Panc1 (cell line): Measurements from ENCODE around the gene PANK2. TPM values are rescaled to one million over a fixed set of nuclear protein-coding genes. Genes with fewer than 3 reads are reported as not detected.

Experiments
- ATAC-seq: fragments of 200-7000 bp; cut with Tn5 transposase; 2 replicates; pipeline ENCODE4 v1.9.1; 2020; ENCODE audit warnings: mild to moderate bottlenecking, moderate library complexity
- BruUV-seq: library from RNA; stranded (reverse); fragments of 400-500 nt; replicated peaks from 2 replicates; lab custom pipeline; 2021; lab: Mats Ljungman, UMichigan
- CTCF ChIA-PET: fragments of 300-600 bp; sonication (Branson Sonifier 250); formaldehyde crosslinking; loops from one replicate; lab custom pipeline; 2022; ENCODE audit warnings: antibody characterized with exemption; lab: Charles Lee
- POLR2A ChIA-PET: fragments of 300-600 bp; sonication (Branson Sonifier 250); formaldehyde crosslinking; loops from one replicate; lab custom pipeline; 2022; ENCODE audit warnings: antibody characterized with exemption; lab: Charles Lee
- DNase-seq: peaks from one replicate; pipeline ENCODE4 v3.0.0-alpha.2; 2010; ENCODE audit warnings: low read depth, low spot score
- H3K27ac ChIP-seq: 2 replicates; pipeline ENCODE4 v1.5.1; 2011; ENCODE audit warnings: mild to moderate bottlenecking, low read length, inconsistent platforms
- H3K27me3 ChIP-seq: fragments of 200-500 bp; sonication (Bioruptor generic); 2 replicates; pipeline ENCODE4 v1.6.0; 2014; ENCODE audit warnings: low read length, inconsistent platforms; ENCODE audit not compliant: control insufficient read depth, insufficient read depth
- H3K36me3 ChIP-seq: fragments of 200-500 bp; sonication (Bioruptor generic); 2 replicates; pipeline ENCODE4 v1.5.1; 2014; ENCODE audit warnings: inconsistent platforms, mild to moderate bottlenecking, low read length, moderate library complexity; ENCODE audit not compliant: control insufficient read depth, insufficient read depth
- H3K4me1 ChIP-seq: 2 replicates; pipeline ENCODE4 v1.5.1; 2011; ENCODE audit warnings: inconsistent platforms, mild to moderate bottlenecking, low read length, moderate library complexity; ENCODE audit not compliant: control insufficient read depth, insufficient read depth
- H3K4me3 ChIP-seq, 2 experiments: 2 replicates each; pipeline ENCODE4 v1.5.1; 2011 to 2012; ENCODE audit warnings: low read depth in 2 of 2, low read length in 2 of 2, mild to moderate bottlenecking in 2 of 2, inconsistent platforms in 1 of 2, moderate library complexity in 1 of 2
- H3K9me3 ChIP-seq: fragments of 200-500 bp; sonication (Bioruptor generic); 2 replicates; pipeline ENCODE4 v1.5.1; 2014; ENCODE audit warnings: low read depth, mild to moderate bottlenecking, inconsistent platforms, low read length, moderate library complexity; ENCODE audit not compliant: control insufficient read depth, insufficient read depth
- CTCF ChIP-seq: fragments of 450-650 bp; IDR thresholded peaks from 2 replicates; pipeline ENCODE4 v1.5.1; 2017; ENCODE audit warnings: mild to moderate bottlenecking
- POLR2AphosphoS5 ChIP-seq: IDR thresholded peaks from 2 replicates; pipeline ENCODE4 v1.6.1; 2012; ENCODE audit warnings: mild to moderate bottlenecking, low read depth, low read length, moderate library complexity
- REST ChIP-seq, 2 experiments: IDR thresholded peaks; 2 replicates each; pipeline ENCODE4 v1.6.1; 2011 to 2012; ENCODE audit warnings: low read depth in 2 of 2, control low read depth in 1 of 2, low read length in 1 of 2, mild to moderate bottlenecking in 1 of 2, moderate library complexity in 1 of 2; ENCODE audit not compliant: insufficient read depth in 1 of 2
- SIN3A ChIP-seq: IDR thresholded peaks from 2 replicates; pipeline ENCODE4 v1.6.1; 2012; ENCODE audit warnings: low read depth, mild to moderate bottlenecking, low read length, moderate library complexity, borderline replicate concordance; ENCODE audit not compliant: insufficient read depth
- TCF7L2 ChIP-seq: IDR thresholded peaks from 2 replicates; pipeline ENCODE4 v1.6.1; 2011; ENCODE audit warnings: mild to moderate bottlenecking, low read depth, low read length, inconsistent platforms
- in situ Hi-C: cut with HindIII; loops from 2 replicates; pipeline ENCODE4 v1.10.0; 2016; ENCODE audit warnings: low sequenced_read_pairs, low pct_unique_long_range_greater_than_20kb
- intact Hi-C: fragments of 100-400 bp; cut with micrococcal nuclease; formaldehyde crosslinking; loops from one replicate; pipeline ENCODE4 v1.10.0; 2022; ENCODE audit not compliant: unreplicated experiment
- total RNA-seq: library from RNA; stranded (reverse); gene quantifications from one replicate; pipeline ENCODE4 v1.2.1, GENCODE V29; 2021; ENCODE audit not compliant: unreplicated experiment

PANK2 gene
- total RNA-seq, 1 experiment from 2014 or later: 40.9 TPM

- Histone ChIP-seq H3K4me1 (no peaks in the 10 kb centered on the region), H3K9me3 (no peaks in the 10 kb centered on the region), H3K27me3 (no peaks in the 10 kb centered on the region), H3K4me3 (no peak overlapping the region), H3K36me3 (no peaks in the 10 kb centered on the region), H3K27ac (no peak overlapping the region)
- ChIA-PET POLR2A (interaction anchor here (0.6 kb wide), 1 partner anchor 77 kb away, joined by 9 read pairs; no protein-coding TSS in a partner anchor), CTCF (interaction anchor here (0.7 kb wide), 1 partner anchor 43 kb away, joined by 8 read pairs; no protein-coding TSS in a partner anchor)
- in situ Hi-C loops: no loop called here
- no TSS peak for BruUV-seq
- ATAC-seq (no peak), DNase-seq (no peak)
- TF ChIP-seq REST (IDR thresholded peaks at IDR 0.05; ENCODE audit: insufficient read depth in 1 of 2, low read depth in 2 of 2, low read length in 1 of 2) (no peak), SIN3A (no peak), CTCF (no peak; the same call in 1 of the 2 replicates), POLR2AphosphoS5 (no peak), TCF7L2 (no peak)
- intact Hi-C loops: no loop called here
These were observed 80.8 kb downstream of the PANK2 start for GRCh38 chr20:3970016-3970415.

GRCh38 chr20:3971145-3971544, 82.0 kb downstream of the PANK2 start:
- ATAC-seq (no peak), DNase-seq (no peak)
- Histone ChIP-seq H3K9me3 (no peaks in the 10 kb centered on the region), H3K27ac (no peak overlapping the region), H3K4me3 (no peak overlapping the region), H3K36me3 (no peaks in the 10 kb centered on the region), H3K27me3 (no peaks in the 10 kb centered on the region), H3K4me1 (no peaks in the 10 kb centered on the region)
- in situ Hi-C loops: no loop called here
- no TSS peak for BruUV-seq
- ChIA-PET CTCF (no interaction called here), POLR2A (no interaction called here)
- TF ChIP-seq REST (IDR thresholded peaks at IDR 0.05; ENCODE audit: insufficient read depth in 1 of 2, low read depth in 2 of 2, low read length in 1 of 2) (no peak), SIN3A (no peak), TCF7L2 (no peak), CTCF (no peak), POLR2AphosphoS5 (no peak)
- intact Hi-C loops: no loop called here
